ENCODE results near the gene RBMS1.
"Not testable (repeated sequence)": the region's sequence is repeated elsewhere in the genome, so short reads cannot be mapped to it uniquely, and the experiment has no call there.

RBMS1 gene

DNA sequence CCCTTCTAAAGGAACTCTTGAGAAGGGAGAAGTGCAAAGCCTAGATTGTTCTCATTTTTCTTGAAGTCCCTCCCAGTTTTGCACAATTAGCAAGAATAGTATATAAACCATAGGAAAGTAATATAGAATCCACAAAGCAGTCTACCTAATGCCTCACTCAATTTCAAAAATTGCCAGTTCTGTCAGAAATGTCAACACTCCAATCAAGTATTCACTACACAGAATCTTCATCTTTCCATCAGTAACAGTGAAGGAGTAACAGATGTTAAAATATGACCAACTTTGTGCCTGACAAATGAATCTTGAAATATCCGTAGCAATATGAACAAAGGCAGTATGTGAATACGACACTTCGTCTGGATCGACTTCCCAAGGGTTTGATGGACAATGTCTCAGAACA, 56.3 kb downstream of the RBMS1 start:
- FAIRE-seq: no peak

DNA sequence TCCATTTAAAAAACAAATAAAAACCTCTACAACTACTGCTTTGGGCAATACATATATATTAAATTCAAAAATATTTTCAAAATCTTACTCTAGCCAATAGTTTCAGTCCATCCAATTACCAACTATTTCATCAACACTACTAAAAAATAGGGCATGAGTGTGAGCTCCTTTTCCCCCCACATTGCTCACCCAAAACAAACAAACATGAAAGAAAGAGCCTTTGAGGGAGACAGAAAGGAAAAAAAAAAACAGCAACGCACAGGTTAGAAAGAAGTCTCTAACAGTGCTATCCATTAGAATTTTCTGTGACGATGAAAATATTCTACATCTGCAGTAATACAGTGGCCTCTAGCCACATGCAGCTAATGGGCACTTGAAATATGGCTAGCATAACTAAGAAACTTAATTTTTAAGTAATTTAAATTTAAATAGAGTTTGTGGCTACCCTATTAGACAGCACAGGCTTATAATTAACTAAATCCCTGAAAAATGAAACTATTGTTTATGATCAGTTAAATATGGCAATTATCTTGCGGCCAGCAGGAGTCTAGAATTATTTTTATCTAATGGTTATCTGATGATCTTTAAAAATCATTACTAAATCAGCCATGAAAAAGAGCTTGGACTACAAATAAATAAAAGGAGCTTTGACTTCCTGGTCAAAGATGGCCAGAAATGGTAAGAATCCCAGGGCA, 59.2 kb downstream of the RBMS1 start:
- DNase-seq (ENCODE audit: low spot score): no peak
- no peak for FAIRE-seq

More for the DNA sequence above, 56.3 kb downstream of the RBMS1 start:
- no peak for DNase-seq (ENCODE audit: low spot score)

DNA sequence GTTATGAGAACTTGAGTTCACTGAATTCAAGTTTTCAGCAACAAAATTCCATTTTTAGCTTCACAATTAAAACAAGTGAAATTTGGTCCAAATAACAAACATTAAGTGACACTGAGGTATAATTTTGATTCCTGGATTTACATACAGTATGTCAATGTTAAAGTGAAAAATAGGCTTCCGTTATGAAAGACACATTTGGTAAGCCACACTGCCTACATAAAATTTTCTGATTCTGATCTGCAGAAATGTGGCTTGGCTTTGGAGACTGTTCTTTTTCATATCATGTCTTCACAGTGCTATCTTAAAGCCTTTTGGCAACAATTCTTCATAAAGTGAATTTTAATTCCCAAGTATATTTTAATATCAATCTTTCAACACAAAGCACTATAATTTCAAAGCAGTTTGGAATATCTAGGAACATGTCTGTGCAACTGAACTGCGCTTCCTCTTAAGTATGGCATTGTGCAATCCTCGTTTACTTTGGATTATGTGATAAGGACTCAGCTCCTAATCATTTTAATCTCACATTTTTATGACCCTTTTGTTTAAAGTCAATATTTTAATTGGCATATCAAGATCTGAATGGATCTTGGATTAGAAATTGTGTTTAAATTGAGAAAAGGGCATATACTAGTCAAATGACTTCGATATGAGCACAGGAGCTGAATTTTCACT, 60.0 kb downstream of the RBMS1 start:
- no peak for DNase-seq (ENCODE audit: low spot score)
- FAIRE-seq: no peak

DNA sequence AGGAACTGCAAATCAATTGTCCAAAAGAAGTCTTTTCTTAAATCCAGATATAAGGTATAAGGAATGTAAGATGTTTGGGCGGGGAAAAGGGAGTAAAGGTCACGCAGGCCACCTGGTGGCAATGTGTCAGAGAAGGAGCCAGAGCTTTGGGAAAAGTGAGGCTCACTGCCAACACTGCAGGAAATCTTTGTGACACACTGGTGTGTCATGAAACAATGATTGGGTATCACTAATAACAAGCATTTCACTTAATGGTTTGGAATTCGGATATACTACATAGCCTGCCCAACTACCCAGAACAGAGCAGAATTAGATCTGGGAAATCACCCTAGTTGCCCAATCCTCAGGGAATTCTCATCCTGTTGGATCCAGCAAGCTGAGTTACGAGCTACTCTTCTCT, 61.0 kb downstream of the RBMS1 start:
- FAIRE-seq (no peak), DNase-seq (ENCODE audit: low spot score) (peak; percentile 37)

DNA sequence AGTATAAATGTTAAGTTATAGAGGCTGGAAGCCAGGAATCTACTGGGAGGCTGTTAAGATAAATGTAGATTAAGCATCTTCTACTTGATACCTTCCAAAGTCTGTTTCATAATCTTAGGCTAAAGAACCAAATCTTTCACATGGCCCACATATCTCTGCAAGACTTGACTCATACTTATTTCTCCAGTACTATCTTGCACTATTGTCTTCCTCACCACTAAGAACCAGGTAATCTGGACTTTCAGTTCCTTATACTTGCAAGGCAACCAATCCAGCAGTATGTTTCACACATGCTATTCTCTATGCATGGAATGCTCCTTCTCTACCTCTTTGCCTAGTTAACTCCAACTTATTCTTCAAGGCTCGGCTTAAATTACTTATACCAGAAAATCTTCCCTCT, 62.2 kb downstream of the RBMS1 start:
- no peak for FAIRE-seq
- DNase-seq (ENCODE audit: low spot score): no peak

DNA sequence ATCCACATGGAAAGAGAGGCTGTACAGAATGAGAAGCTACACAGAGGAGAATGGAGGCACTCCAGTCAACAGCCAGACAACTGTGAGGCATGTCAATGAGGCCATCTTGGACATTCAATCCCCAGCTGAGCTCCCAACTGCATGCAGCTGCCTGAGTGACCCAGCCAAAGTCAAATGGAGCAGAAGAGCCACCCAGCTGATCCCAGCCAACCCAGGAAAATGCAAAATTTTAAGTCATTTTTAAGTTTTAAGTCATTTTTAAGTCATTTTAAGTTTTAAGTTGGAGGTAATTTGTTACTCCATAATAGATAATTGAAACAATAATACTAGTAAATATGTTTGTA, 63.6 kb downstream of the RBMS1 start:
- FAIRE-seq (no peak), DNase-seq (ENCODE audit: low spot score) (no peak)

DNA sequence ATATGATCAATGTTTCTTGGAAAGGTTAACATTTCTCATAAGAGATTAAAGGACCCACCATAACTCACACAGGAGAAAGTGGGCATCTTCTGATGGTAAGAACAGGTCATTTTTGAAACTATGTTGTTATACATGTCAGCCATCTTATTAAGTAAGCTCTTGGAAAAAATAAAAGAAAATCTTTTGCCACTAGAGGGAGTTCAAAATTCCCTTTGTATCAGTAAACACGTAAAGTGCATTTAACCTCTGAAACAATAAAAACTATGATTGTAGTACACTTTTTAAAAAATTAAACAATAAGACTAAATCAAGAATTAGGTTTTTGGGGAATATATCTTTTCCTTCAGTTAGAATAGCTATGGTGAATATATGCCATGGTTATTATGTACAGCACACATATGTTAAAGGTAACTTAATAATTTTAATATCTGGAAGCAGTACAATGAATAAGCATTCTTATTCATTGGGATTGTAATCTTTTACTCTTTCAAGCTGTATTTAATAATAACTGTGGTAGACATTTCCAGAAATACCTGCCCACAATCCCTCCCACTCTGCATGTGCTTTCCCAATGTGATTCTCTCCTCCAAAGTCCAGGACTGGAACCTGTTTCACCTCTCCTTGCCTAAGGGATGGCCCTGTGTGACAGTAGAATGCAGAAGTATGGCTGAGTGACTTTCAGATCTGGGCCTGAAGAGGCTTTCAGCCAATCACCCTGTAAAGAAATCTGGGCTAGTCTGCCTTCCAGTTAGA, 64.2 kb downstream of the RBMS1 start:
- no peak for FAIRE-seq
- no peak for DNase-seq (ENCODE audit: low spot score)

DNA sequence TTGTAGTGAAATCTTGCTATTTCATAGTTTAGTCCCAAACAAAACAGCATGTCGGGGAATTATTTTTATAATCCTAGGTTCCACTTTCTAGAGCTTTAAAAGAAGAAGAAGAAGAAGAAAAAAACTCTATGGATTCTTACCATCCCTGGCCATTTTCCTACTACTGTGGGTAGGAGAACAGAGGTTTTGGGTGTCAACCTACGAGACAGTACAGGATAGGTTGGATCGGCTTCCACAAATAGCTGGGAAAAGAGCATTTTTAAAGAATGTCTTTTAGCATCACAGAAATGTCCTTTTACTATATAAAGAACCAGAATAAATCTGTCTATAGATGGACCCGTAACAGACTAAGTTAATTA, 65.2 kb downstream of the RBMS1 start:
- no peak for FAIRE-seq

DNA sequence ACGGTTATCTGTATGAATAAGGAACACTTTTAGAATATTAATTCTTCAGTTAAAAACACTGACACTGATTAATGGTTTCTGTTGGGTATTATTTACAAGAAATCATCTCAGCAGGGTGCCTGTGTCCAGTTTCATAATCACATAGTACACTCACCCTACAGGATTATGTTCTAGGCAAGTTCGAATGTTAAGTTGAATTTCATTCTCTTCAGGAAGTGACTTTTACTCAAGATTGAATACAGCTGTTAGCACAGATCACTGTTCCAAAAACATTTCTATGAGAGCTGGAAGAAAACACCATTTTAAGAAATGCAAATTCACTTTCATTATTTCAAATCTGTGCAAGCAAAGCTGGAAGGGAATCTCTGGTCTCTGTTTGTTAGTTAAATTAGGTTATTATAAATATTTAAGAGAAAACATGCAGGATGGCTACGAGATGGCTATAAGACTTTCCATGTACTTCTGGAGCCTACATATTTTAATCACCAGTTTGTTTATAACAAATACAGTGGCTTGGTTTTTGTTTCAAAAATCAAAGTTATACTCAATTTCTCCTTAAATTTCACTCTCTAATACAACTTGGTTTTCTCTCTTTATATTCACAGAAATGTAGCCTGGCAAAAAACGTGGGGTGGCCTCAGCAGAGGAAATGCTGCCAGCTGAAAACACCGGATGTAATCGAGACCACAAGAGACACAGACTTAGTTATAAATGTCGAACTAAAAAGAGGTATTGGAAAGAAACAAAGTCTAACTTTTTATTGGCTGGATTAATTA, 65.8 kb downstream of the RBMS1 start:
- FAIRE-seq: no peak
- no peak for DNase-seq (ENCODE audit: low spot score)

More for the DNA sequence above, 65.2 kb downstream of the RBMS1 start:
- no peak for DNase-seq (ENCODE audit: low spot score)

DNA sequence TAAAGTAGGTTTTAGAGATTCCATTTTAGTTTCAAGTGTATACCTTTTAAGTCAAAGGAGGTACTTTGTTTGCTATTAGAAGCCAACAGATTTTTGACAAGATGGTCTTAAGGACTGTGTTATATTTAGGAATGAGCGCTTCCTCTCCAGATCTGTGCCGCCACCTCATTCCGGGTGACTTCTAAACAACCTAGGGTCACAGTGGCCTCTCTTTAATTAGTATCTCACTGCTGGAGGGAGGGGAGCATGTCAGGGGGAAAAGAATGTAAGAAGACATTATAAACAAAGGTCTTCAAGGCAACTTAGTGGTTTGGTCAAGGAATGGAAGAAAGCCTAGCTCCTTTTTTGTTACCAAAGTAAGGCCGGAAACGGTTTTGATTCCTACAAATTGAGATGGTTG, 67.0 kb downstream of the RBMS1 start:
- no peak for DNase-seq (ENCODE audit: low spot score)
- FAIRE-seq: no peak

DNA sequence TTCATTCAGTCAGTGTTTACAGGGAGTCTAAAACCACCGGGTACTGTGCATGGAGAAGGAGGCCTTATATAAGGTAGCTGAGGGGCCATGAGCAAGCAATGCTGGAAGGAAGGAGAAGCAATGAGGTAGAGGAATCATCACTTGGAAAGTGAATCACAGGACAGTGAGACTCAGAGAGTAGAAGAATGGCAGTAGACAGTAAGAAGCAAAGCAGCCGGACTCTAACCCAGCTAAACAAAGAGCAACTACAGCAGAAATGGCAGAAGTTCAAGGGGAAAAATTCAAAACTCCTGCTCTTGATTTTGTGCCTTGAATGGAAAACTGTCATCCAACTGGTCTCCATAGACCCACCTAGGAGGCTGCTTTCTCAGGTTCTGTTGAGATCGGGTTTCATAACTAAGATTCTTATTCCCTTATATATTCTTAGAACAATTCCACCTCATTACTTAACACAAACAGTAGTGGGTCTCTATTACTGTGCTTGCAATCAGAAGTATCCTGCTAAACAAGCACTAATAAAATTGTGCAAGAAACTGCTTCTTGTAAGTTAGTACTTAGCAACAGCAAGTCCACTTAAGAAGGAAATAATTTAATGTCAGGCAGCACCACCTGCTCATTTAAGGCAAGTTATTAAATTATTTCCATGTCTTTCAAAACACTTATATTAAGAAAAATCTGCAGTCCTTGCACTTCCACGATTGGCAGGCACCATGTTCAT, 68.0 kb downstream of the RBMS1 start:
- no peak for FAIRE-seq
- no peak for DNase-seq (ENCODE audit: low spot score)

DNA sequence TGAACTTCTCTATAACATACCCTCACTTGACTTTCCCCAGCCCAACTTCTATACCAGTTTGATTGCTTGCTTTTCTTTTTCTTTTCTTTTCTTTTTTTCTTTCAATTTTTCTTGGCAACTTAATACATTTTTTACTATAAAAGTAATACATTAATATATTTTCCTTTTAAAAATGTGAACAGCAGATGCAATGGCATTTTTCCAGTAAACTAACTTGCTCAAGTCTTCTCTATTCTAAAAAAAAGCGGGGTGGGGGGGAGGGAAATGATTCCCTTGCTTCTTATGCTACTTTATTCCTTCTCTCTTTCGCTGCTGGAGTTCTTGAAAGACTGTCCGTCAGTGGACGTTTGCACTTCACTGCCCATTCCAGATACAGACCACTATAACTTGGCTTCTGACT, 70.5 kb downstream of the RBMS1 start:
- no peak for DNase-seq (ENCODE audit: low spot score)
- FAIRE-seq: no peak

DNA sequence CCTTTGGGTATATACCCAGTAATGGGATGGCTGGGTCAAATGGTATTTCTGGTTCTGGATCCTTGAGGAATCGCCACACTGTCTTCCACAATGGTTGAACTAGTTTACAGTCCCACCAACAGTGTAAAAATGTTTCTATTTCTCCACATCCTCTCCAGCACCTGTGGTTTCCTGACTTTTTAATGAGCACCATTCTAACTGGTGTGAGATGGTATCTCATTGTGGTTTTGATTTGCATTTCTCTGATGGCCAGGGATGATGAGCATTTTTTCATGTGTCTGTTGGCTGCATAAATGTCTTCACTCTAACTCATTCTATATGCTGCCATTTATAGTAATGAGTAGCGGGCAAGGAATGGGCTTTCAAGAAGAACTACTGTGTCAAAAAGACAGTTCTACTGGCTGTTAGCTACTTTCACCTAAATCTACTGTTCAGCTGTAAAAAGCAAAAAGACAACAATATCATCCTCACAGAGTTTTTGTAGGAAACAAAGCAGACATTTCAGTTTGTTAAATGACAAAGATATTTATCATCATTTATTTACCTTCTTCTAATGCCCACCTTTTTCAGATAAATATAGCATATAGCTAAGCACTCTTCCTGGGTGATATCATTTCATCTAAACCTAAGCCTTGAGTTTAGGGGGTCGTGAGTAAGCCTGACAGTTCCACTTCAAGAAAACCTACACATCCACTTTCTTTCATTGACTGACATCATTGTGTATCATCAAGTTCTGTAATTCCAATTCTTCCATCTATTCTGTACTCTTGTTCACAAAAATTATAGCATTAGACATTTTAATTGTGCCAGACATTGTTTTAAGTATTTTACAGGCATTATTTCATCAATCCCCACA, 71.7 kb downstream of the RBMS1 start:
- not testable (repeated sequence) for DNase-seq (ENCODE audit: low spot score); FAIRE-seq

DNA sequence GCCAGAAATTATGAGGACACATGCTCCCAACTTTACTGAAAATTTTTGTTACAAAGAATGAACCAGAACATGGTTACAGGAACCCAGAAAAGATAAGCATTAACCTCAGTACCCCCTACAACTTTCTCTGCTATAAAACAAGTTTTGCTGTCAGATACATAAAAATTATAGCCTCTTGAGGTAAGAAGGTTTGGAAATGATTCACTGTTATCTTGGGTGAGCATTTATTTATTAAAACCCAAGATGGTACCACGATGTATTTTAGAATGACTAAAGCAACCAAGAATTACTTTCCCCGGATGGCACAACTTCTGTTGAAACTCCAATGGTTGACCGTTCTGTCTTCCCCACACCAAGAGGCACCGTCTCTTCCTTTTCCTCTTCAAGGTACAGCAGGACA, 72.9 kb downstream of the RBMS1 start:
- no peak for DNase-seq (ENCODE audit: low spot score)
- no peak for FAIRE-seq

DNA sequence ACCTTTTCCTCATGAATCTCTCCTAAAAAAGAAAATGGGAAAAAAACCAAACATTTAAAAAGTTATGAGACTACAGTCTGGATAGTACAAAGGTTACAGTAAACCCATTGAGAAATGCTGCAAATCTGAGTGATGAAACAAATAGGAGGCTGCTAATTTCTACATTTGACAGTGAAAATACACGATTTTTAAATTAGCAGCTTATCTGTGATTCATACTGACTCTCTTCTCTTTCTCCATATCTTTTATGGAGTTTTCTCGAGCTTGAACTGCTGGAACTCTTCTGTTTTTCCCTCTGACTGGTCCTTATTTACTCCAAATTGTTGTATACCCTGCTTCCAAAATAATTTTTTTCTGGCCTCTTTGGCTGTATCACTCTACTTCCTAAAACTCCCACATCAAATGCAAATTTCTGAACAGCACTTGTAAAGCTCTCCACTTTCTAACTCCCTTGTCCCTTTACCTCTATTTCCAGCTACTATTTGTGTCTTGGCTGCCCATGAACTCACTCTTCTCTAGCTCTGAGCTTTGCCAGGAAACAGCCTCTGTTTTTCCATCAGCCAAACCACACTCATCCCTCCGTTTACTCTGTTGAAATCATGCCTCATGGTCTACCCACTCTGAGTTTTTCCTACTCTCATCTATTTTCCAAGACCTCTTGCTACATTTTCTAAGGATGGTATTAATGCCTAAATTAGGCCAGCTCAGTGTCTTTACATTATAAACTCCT, 73.7 kb downstream of the RBMS1 start:
- no peak for DNase-seq (ENCODE audit: low spot score)
- FAIRE-seq: no peak

DNA sequence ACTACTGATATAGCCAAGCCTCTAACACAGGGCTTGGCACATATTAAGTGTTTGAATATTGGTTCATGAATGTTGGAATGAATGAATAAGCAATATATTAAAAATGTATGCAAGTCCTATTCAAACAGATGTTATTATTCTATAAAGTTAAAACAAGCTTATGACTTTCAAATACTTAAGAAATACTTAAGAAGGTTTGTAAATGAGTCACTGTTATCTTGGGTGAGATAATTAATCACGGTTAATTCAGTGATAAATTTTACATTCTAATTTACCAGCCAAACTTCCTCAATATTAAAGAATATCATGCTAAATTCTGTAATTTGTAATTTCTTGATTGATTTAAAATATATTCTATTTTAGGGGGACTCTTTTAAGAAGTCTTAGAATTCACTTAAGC, 74.8 kb downstream of the RBMS1 start:
- DNase-seq (ENCODE audit: low spot score) (no peak), FAIRE-seq (no peak)

DNA sequence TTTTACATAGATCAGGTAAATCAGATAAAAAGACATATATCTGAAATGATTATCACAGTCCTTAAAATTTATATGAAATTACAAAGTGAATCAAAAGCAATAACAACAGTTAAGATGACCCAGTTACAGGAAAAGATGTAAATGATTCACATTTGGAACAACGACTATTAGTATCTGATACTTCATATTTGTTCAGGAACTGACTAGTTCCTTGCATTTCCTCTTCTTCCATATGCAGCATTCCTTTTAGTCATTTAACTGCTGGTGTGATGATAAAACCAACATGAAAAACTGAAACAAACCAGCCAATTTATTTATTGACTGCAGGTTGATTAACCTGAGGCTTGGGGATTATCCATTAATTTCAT, 75.2 kb downstream of the RBMS1 start:
- FAIRE-seq (no peak), DNase-seq (ENCODE audit: low spot score) (no peak)

DNA sequence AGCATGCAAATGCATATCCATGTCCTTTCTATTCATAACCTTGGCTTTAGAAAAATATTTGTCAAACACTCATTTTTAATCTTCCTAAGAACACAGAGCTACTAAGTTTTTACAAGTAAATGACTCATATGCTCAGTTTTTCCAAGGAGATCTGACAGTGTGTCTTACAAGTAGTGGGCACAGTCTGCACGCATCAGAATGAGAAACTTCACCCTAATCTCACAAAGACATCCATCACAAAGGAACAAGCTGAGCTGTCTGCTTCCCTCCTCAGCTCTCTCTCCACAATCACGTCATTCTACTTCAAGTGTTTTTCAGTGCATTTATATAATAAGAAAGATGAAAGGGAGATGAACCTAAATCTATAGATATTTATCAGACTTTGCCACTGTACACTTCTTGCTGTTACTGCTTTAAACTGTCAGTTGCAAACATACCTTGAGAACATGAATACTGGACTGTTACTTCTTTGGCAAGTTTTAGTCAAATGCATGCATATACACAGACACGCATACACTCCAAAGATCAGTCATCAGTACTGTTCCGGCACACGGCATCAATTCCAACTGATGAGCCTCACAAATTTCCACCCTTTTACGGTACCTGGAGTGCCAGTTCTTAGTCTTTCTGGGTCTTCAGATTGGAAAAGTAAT, 75.7 kb downstream of the RBMS1 start:
- DNase-seq (ENCODE audit: low spot score) (no peak), FAIRE-seq (no peak)

DNA sequence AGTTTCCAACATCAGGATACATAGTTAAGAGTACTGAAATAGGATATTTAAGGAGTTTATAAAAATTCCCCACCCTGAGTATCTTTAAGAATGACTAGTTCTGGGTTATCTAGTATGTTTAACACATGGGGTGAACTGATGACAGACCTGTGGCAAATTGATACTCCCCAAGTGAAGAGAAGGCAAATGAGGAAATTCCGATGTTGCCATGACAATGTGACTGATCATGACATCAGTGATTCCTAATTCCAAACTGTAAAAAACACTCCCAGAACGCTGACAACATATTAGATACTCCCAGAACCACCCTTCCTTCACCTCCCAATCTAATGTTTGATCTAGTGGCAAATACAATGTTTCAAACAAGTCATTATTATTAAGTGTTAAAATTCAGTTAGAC, 77.6 kb downstream of the RBMS1 start:
- no peak for DNase-seq (ENCODE audit: low spot score)
- no peak for FAIRE-seq
